ENCODE measurements around the gene IGFBP1.

The IGFBP1 gene

GRCh38 chr7:45881280-45881758 lies 7.0 kb upstream of the IGFBP1 start:
- FAIRE-seq = no peak

- no peak for FAIRE-seq
Observed at GRCh38 chr7:45881759-45882464, 6.4 kb upstream of the IGFBP1 start.

- FAIRE-seq = no peak
Observed at GRCh38 chr7:45882465-45882810, 5.8 kb upstream of the IGFBP1 start.

- no peak for FAIRE-seq
Observed at GRCh38 chr7:45884136-45884535, 4.2 kb upstream of the IGFBP1 start.

- FAIRE-seq = no peak
Observed at GRCh38 chr7:45885264-45885882, 2.9 kb upstream of the IGFBP1 start.

- no peak for FAIRE-seq
Observed at GRCh38 chr7:45886931-45887667, 1.2 kb upstream of the IGFBP1 start.

GRCh38 chr7:45888993-45889366 lies 692 bp downstream of the IGFBP1 start:
- no peak for FAIRE-seq

GRCh38 chr7:45889367-45890067 lies 1.2 kb downstream of the IGFBP1 start:
- no peak for FAIRE-seq

- no peak for FAIRE-seq
Observed at GRCh38 chr7:45890125-45890901, 2.0 kb downstream of the IGFBP1 start.

- FAIRE-seq = no peak
Observed at GRCh38 chr7:45890902-45891461, 2.7 kb downstream of the IGFBP1 start.

GRCh38 chr7:45891462-45892402 lies 3.4 kb downstream of the IGFBP1 start:
- no peak for FAIRE-seq

- FAIRE-seq = no peak
Observed at GRCh38 chr7:45892407-45893035, 4.2 kb downstream of the IGFBP1 start.

GRCh38 chr7:45893374-45893995 lies 5.2 kb downstream of the IGFBP1 start:
- FAIRE-seq = no peak

GRCh38 chr7:45893996-45894664 lies 5.8 kb downstream of the IGFBP1 start:
- FAIRE-seq = no peak

GRCh38 chr7:45894665-45895062 lies 6.4 kb downstream of the IGFBP1 start:
- no peak for FAIRE-seq

GRCh38 chr7:45897042-45897690 lies 8.9 kb downstream of the IGFBP1 start:
- FAIRE-seq = no peak

- no peak for FAIRE-seq
Observed at GRCh38 chr7:45898222-45898621, 9.9 kb downstream of the IGFBP1 start.

- FAIRE-seq = no peak
Observed at GRCh38 chr7:45901566-45901965, 13.3 kb downstream of the IGFBP1 start.

- no peak for FAIRE-seq
Observed at GRCh38 chr7:45902820-45903219, 14.5 kb downstream of the IGFBP1 start.

Data from colon (tissue), 2 donors.